HL-60 (cell line): ENCODE data around the gene ZNF507.

ENCODE experiments used
- DNase-seq, 2 experiments: peaks; one replicate each; pipeline ENCODE4 v3.0.0-alpha.2; 2010 to 2020; ENCODE audit warnings: low read depth in 1 of 2, low spot score in 1 of 2
- H3K27ac ChIP-seq: fragments of 250-450 bp; sonication (Bioruptor Pico); replicated peaks from 2 replicates; pipeline ENCODE4 v1.5.1; 2020; ENCODE audit warnings: mild to moderate bottlenecking, moderate library complexity
- H3K27me3 ChIP-seq: fragments of 250-450 bp; sonication (Bioruptor Pico); 2 replicates; pipeline ENCODE4 v1.5.1; 2021; ENCODE audit warnings: mild to moderate bottlenecking, moderate library complexity; ENCODE audit not compliant: insufficient read depth, poor library complexity, severe bottlenecking
- H3K4me3 ChIP-seq: replicated peaks from 2 replicates; pipeline ENCODE4 v1.5.1; 2011; ENCODE audit warnings: mild to moderate bottlenecking, control low read depth, low read length; ENCODE audit not compliant: insufficient read depth
- GABPA ChIP-seq: IDR thresholded peaks from 2 replicates; pipeline ENCODE4 v1.6.1; 2012; ENCODE audit warnings: low read depth
- POLR2AphosphoS5 ChIP-seq: IDR thresholded peaks from 2 replicates; pipeline ENCODE4 v1.6.1; 2012; ENCODE audit warnings: low read depth
- SPI1 ChIP-seq: IDR thresholded peaks from 2 replicates; pipeline ENCODE4 v1.6.1; 2012; ENCODE audit warnings: low read depth, mild to moderate bottlenecking, borderline replicate concordance
- TF ChIP-seq, protein P1 (sequence below): IDR thresholded peaks from one replicate; pipeline ENCODE4 v1.5.1; 2011; ENCODE audit warnings: low read length, control low read depth, inconsistent platforms; ENCODE audit not compliant: insufficient read depth
- TF ChIP-seq, protein P2 (sequence below): IDR thresholded peaks from 2 replicates; pipeline ENCODE4 v1.6.1; 2012; ENCODE audit warnings: low read depth; ENCODE audit not compliant: insufficient replicate concordance

ZNF507 gene

GRCh38 chr19:32358321-32358720, 12.9 kb downstream of the ZNF507 start:
- H3K27ac ChIP-seq, result no peak overlapping the region
- TF ChIP-seq, protein P1, sequence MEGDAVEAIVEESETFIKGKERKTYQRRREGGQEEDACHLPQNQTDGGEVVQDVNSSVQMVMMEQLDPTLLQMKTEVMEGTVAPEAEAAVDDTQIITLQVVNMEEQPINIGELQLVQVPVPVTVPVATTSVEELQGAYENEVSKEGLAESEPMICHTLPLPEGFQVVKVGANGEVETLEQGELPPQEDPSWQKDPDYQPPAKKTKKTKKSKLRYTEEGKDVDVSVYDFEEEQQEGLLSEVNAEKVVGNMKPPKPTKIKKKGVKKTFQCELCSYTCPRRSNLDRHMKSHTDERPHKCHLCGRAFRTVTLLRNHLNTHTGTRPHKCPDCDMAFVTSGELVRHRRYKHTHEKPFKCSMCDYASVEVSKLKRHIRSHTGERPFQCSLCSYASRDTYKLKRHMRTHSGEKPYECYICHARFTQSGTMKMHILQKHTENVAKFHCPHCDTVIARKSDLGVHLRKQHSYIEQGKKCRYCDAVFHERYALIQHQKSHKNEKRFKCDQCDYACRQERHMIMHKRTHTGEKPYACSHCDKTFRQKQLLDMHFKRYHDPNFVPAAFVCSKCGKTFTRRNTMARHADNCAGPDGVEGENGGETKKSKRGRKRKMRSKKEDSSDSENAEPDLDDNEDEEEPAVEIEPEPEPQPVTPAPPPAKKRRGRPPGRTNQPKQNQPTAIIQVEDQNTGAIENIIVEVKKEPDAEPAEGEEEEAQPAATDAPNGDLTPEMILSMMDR, result no peak
- TF ChIP-seq POLR2AphosphoS5 (no peak), SPI1 (no peak), GABPA (no peak)
- TF ChIP-seq, protein P2, sequence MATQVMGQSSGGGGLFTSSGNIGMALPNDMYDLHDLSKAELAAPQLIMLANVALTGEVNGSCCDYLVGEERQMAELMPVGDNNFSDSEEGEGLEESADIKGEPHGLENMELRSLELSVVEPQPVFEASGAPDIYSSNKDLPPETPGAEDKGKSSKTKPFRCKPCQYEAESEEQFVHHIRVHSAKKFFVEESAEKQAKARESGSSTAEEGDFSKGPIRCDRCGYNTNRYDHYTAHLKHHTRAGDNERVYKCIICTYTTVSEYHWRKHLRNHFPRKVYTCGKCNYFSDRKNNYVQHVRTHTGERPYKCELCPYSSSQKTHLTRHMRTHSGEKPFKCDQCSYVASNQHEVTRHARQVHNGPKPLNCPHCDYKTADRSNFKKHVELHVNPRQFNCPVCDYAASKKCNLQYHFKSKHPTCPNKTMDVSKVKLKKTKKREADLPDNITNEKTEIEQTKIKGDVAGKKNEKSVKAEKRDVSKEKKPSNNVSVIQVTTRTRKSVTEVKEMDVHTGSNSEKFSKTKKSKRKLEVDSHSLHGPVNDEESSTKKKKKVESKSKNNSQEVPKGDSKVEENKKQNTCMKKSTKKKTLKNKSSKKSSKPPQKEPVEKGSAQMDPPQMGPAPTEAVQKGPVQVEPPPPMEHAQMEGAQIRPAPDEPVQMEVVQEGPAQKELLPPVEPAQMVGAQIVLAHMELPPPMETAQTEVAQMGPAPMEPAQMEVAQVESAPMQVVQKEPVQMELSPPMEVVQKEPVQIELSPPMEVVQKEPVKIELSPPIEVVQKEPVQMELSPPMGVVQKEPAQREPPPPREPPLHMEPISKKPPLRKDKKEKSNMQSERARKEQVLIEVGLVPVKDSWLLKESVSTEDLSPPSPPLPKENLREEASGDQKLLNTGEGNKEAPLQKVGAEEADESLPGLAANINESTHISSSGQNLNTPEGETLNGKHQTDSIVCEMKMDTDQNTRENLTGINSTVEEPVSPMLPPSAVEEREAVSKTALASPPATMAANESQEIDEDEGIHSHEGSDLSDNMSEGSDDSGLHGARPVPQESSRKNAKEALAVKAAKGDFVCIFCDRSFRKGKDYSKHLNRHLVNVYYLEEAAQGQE, result no peak
- no peaks in the 10 kb centered on the region for H3K27me3 ChIP-seq
- no peak overlapping the region for H3K4me3 ChIP-seq
- no peak for DNase-seq

DNA sequence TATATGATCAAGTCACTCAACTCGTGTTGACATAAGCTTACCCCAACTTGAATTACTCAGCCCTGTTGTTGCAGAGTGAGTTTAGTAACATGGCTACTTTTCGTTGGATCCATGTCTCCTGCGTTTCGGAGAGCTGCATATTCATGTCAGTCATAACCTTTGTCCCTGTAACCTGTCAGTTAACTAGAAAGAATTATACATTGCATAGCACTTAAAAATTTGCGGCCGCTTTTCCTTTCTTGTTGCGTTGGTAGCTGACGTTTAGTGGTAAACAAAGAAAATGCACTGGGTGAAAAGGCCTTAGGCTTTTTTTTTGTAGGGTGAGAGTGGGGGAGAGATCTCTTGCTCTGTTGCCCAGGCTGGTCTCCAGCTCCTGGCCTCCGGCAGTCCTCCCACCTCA, 14.2 kb downstream of the ZNF507 start:
- TF ChIP-seq, protein P2, result no peak
- TF ChIP-seq, protein P1, result no peak
- no peak for TF ChIP-seq GABPA
- no peak for TF ChIP-seq POLR2AphosphoS5
- no peak for TF ChIP-seq SPI1
- H3K27ac ChIP-seq, result no peak overlapping the region
- H3K4me3 ChIP-seq, result no peak overlapping the region
- H3K27me3 ChIP-seq, result no peaks in the 10 kb centered on the region
- DNase-seq, result no peak

GRCh38 chr19:32361574-32362317, 16.3 kb downstream of the ZNF507 start:
- DNase-seq, result no peak
- no peak for TF ChIP-seq POLR2AphosphoS5
- TF ChIP-seq SPI1, result no peak
- TF ChIP-seq, protein P1, result no peak
- no peak overlapping the region for H3K27ac ChIP-seq

DNA sequence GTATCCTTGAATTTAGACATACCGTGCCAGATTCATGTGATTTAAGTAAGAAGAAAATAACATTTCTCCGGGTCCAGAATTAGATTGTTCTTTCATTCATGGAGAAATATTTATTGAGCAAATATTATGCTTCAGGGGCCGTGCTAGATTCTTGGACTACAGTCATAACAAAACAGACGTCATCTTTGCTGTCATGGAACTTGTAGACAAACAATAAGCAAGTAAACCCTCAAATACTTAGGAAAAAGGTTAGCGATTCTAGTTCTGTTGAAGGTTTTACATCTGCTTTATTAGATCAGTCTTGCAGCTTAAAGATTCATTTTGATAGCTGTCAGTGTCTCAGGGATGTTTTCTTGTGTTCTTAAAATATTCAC, 16.9 kb downstream of the ZNF507 start:
- no peak overlapping the region for H3K4me3 ChIP-seq
- TF ChIP-seq, protein P2, result no peak
- TF ChIP-seq, protein P1, result no peak
- TF ChIP-seq POLR2AphosphoS5 (no peak), GABPA (no peak), SPI1 (no peak)
- DNase-seq, result no peak
- no peaks in the 10 kb centered on the region for H3K27me3 ChIP-seq
- H3K27ac ChIP-seq, result no peak overlapping the region

More at GRCh38 chr19:32361574-32362317, 16.3 kb downstream of the ZNF507 start:
- H3K27me3 ChIP-seq, result no peaks in the 10 kb centered on the region
- no peak overlapping the region for H3K4me3 ChIP-seq
